Measurements from ENCODE around the gene COL4A6.

COL4A6 gene

DNA sequence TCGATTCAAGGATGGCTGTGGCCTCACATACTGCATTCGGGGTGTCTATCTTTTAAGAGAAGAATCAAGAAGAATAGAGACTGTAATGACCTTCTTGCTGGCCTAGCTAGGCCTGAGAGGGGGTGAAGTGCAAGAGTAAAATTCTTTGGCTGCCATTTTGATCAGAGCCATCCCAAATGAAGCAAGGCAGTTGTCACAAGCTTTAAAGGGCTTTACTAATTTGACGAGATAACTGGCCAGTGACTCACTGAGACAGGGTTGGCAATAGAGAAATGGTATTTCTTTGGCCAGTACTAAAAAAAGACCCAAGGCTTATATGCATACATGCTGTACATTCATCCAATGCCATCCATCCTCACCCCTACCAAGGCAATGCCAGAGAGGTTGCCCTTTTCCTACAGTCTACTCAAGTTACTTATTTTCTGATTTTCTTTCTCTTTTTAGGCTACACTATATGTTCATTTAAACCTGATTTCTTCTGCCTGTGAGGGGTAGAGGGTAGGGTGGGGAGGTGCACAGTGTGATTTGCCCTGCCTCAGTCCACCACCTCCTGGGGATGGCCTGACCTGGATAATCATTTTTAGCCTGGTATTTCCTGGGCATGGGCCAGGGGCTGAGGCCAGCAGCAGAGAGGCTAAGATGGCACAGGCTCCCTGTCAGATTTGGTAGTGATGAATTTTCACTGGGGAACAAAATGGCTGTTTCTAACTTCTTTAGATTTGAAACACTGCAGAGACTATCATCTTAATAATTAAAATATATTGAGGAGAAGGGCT is 314.4 kb downstream of the COL4A6 start:
- Histone ChIP-seq H3K4me2 (ENCODE audit: low read length) (no peak overlapping the region), H3K27ac (ENCODE audit: low read depth, low read length, poor library complexity, severe bottlenecking) (no peak overlapping the region), H3K9ac (ENCODE audit: low read length) (no peak overlapping the region), H3K79me2 (ENCODE audit: insufficient read depth, low read length) (no peaks in the 10 kb centered on the region), H3K27me3 (ENCODE audit: insufficient read depth, low read length) (no peaks in the 10 kb centered on the region), H3K4me3 (ENCODE audit: low read depth, low read length, poor library complexity, severe bottlenecking) (no peak overlapping the region), H3F3A (ENCODE audit: insufficient read depth, low read length) (no peaks in the 10 kb centered on the region), H2AFZ (ENCODE audit: low read length) (no peak overlapping the region), H3K4me1 (ENCODE audit: insufficient read depth, low read length, severe bottlenecking) (no peaks in the 10 kb centered on the region), H3K9me3 (ENCODE audit: low read length) (no peaks in the 10 kb centered on the region), H3K36me3 (ENCODE audit: insufficient read depth, low read length) (no peaks in the 10 kb centered on the region), H4K20me1 (ENCODE audit: insufficient read depth, low read length) (no peaks in the 10 kb centered on the region), H3K9me2 (ENCODE audit: low read depth, low read length) (no peaks in the 10 kb centered on the region)
- TF ChIP-seq, protein P1, sequence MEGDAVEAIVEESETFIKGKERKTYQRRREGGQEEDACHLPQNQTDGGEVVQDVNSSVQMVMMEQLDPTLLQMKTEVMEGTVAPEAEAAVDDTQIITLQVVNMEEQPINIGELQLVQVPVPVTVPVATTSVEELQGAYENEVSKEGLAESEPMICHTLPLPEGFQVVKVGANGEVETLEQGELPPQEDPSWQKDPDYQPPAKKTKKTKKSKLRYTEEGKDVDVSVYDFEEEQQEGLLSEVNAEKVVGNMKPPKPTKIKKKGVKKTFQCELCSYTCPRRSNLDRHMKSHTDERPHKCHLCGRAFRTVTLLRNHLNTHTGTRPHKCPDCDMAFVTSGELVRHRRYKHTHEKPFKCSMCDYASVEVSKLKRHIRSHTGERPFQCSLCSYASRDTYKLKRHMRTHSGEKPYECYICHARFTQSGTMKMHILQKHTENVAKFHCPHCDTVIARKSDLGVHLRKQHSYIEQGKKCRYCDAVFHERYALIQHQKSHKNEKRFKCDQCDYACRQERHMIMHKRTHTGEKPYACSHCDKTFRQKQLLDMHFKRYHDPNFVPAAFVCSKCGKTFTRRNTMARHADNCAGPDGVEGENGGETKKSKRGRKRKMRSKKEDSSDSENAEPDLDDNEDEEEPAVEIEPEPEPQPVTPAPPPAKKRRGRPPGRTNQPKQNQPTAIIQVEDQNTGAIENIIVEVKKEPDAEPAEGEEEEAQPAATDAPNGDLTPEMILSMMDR (IDR thresholded peaks at IDR 0.05; ENCODE audit: low read length) = no peak
- TF ChIP-seq EZH2 (IDR thresholded peaks at IDR 0.05; ENCODE audit: borderline replicate concordance, low read length) = no peak

DNA sequence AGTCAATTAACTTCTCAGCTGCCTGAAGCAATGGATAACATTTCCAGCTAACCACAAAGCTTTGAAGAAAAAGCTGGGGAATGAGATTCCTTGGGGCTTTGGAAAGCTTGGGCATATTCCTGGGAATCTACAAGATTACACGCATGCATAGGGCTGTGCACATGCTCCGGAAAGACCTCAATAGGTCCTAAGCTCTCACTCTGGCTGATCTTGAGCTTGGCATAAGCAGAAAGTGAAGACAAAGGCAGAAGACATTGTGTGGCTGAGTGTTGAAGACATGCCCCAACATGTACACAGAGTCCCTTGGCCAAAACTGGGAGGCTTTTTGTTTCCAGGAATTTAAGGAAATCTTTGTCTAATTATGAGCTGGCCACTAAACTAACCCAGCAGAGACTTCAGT is 315.5 kb downstream of the COL4A6 start:
- no peak for TF ChIP-seq EZH2 (IDR thresholded peaks at IDR 0.05; ENCODE audit: borderline replicate concordance, low read length)
- TF ChIP-seq, protein P1 (IDR thresholded peaks at IDR 0.05; ENCODE audit: low read length) = no peak
- Histone ChIP-seq H3K9me3 (ENCODE audit: low read length) (no peaks in the 10 kb centered on the region), H3K4me3 (ENCODE audit: low read depth, low read length, poor library complexity, severe bottlenecking) (no peak overlapping the region), H3K27me3 (ENCODE audit: insufficient read depth, low read length) (no peaks in the 10 kb centered on the region), H3K9ac (ENCODE audit: low read length) (no peak overlapping the region), H3K4me1 (ENCODE audit: insufficient read depth, low read length, severe bottlenecking) (no peaks in the 10 kb centered on the region), H3K9me2 (ENCODE audit: low read depth, low read length) (no peaks in the 10 kb centered on the region), H3F3A (ENCODE audit: insufficient read depth, low read length) (no peaks in the 10 kb centered on the region), H3K4me2 (ENCODE audit: low read length) (no peak overlapping the region), H4K20me1 (ENCODE audit: insufficient read depth, low read length) (no peaks in the 10 kb centered on the region), H2AFZ (ENCODE audit: low read length) (no peak overlapping the region), H3K36me3 (ENCODE audit: insufficient read depth, low read length) (no peaks in the 10 kb centered on the region), H3K27ac (ENCODE audit: low read depth, low read length, poor library complexity, severe bottlenecking) (no peak overlapping the region), H3K79me2 (ENCODE audit: insufficient read depth, low read length) (no peaks in the 10 kb centered on the region)

DNA sequence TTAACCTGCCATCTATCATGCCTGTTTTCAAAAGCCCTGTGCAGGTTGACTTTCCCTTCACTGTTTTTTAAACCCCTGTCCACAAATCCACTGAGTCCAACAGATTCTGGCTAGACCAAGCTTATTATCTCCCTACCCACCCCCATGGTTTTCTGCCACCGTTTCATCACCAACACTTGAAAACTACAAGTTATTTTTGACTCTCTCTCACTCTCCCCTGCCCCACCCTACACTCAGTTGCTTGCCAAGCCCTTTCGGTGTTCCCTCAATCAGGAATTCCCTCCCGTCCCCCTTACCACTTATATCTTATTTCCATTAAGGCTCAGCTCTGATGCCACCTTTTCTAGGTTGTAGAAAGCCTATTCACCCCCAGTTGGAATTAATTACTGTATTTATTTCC is 316.9 kb downstream of the COL4A6 start:
- TF ChIP-seq EZH2 (IDR thresholded peaks at IDR 0.05; ENCODE audit: borderline replicate concordance, low read length) = no peak
- TF ChIP-seq, protein P1 (IDR thresholded peaks at IDR 0.05; ENCODE audit: low read length) = no peak
- no peaks in the 10 kb centered on the region for H3K27me3 ChIP-seq (ENCODE audit: insufficient read depth, low read length)
- H3K9me2 ChIP-seq (ENCODE audit: low read depth, low read length) = no peaks in the 10 kb centered on the region
- H2AFZ ChIP-seq (ENCODE audit: low read length) = no peak overlapping the region
- no peaks in the 10 kb centered on the region for H4K20me1 ChIP-seq (ENCODE audit: insufficient read depth, low read length)
- no peak overlapping the region for H3K4me2 ChIP-seq (ENCODE audit: low read length)
- no peaks in the 10 kb centered on the region for H3K4me1 ChIP-seq (ENCODE audit: insufficient read depth, low read length, severe bottlenecking)
- no peak overlapping the region for H3K27ac ChIP-seq (ENCODE audit: low read depth, low read length, poor library complexity, severe bottlenecking)
- no peaks in the 10 kb centered on the region for H3K9me3 ChIP-seq (ENCODE audit: low read length)
- no peaks in the 10 kb centered on the region for H3F3A ChIP-seq (ENCODE audit: insufficient read depth, low read length)
- H3K4me3 ChIP-seq (ENCODE audit: low read depth, low read length, poor library complexity, severe bottlenecking) = no peak overlapping the region
- no peak overlapping the region for H3K9ac ChIP-seq (ENCODE audit: low read length)
- no peaks in the 10 kb centered on the region for H3K79me2 ChIP-seq (ENCODE audit: insufficient read depth, low read length)
- no peaks in the 10 kb centered on the region for H3K36me3 ChIP-seq (ENCODE audit: insufficient read depth, low read length)

Measured in OCI-LY1 (cell line).